DND-41 (cell line): Measurements from ENCODE around the gene CFAP298.

Experiments used
- ATAC-seq: fragments of 200-7000 bp; cut with Tn5 transposase; 3 replicates; pipeline ENCODE4 v1.9.1; 2021; ENCODE audit warnings: low read depth; ENCODE audit not compliant: insufficient read depth
- DNase-seq: peaks from one replicate; pipeline ENCODE4 v3.0.0-alpha.2; 2020
- H2AFZ ChIP-seq: 2 replicates; pipeline ENCODE4 v1.6.0; 2012; ENCODE audit warnings: low read depth, low read length
- H3K27ac ChIP-seq: 2 replicates; pipeline ENCODE4 v1.5.1; 2012; ENCODE audit warnings: low read length, inconsistent platforms
- H3K27me3 ChIP-seq: fragments of 200-600 bp; sonication (generic); 2 replicates; pipeline ENCODE4 v1.6.0; 2012; ENCODE audit warnings: low read length, mild to moderate bottlenecking, inconsistent platforms; ENCODE audit not compliant: insufficient read depth, poor library complexity
- H3K36me3 ChIP-seq: 2 replicates; pipeline ENCODE4 v1.5.1; 2012; ENCODE audit warnings: low read length, inconsistent platforms; ENCODE audit not compliant: insufficient read depth
- H3K4me1 ChIP-seq: 2 replicates; pipeline ENCODE4 v1.5.1; 2012; ENCODE audit warnings: mild to moderate bottlenecking, low read length; ENCODE audit not compliant: insufficient read depth
- H3K4me2 ChIP-seq: 2 replicates; pipeline ENCODE4 v1.6.0; 2012; ENCODE audit warnings: mild to moderate bottlenecking, moderate library complexity, low read length, inconsistent platforms; ENCODE audit not compliant: insufficient read depth
- H3K4me3 ChIP-seq, 2 experiments: fragments of 200-600 bp in 1 of 2; shearing (Covaris generic) in 1 of 2; 2 replicates each; pipeline ENCODE4 v1.5.1; 2012 to 2016; ENCODE audit warnings: inconsistent platforms in 2 of 2, low read length in 2 of 2, mild to moderate bottlenecking in 2 of 2, low read depth in 1 of 2, moderate library complexity in 1 of 2
- H3K79me2 ChIP-seq: 2 replicates; pipeline ENCODE4 v1.6.0; 2012; ENCODE audit warnings: low read length, inconsistent platforms; ENCODE audit not compliant: insufficient read depth
- H3K9ac ChIP-seq: 2 replicates; pipeline ENCODE4 v1.6.0; 2012; ENCODE audit warnings: low read depth, mild to moderate bottlenecking, inconsistent platforms, low read length, moderate library complexity
- H3K9me3 ChIP-seq: 2 replicates; pipeline ENCODE4 v1.5.1; 2012; ENCODE audit warnings: low read length, moderate library complexity, mild to moderate bottlenecking, inconsistent platforms; ENCODE audit not compliant: insufficient read depth, severe bottlenecking
- H4K20me1 ChIP-seq: 2 replicates; pipeline ENCODE4 v1.6.0; 2012; ENCODE audit warnings: low read length; ENCODE audit not compliant: insufficient read depth
- CTCF ChIP-seq: IDR thresholded peaks from 2 replicates; pipeline ENCODE4 v1.5.1; 2012; ENCODE audit warnings: borderline replicate concordance, low read length, moderate library complexity, mild to moderate bottlenecking; ENCODE audit not compliant: poor library complexity, severe bottlenecking; ENCODE audit errors: extremely low read depth
- EZH2 ChIP-seq: IDR thresholded peaks from 3 replicates; pipeline ENCODE4 v1.6.1; 2012; ENCODE audit warnings: borderline replicate concordance, low read depth, mild to moderate bottlenecking, moderate library complexity, low read length, inconsistent platforms; ENCODE audit not compliant: severe bottlenecking

Gene CFAP298

GRCh38 chr21:32587120-32587519 lies 25.1 kb downstream of the CFAP298 start:
- Histone ChIP-seq H4K20me1 (no peaks in the 10 kb centered on the region; the same call in 1 of the 2 replicates), H3K27me3 (no peaks in the 10 kb centered on the region), H3K79me2 (no peaks in the 10 kb centered on the region), H3K9me3 (no peaks in the 10 kb centered on the region), H3K4me1 (no peaks in the 10 kb centered on the region), H3K4me2 (no peak overlapping the region), H3K36me3 (no peaks in the 10 kb centered on the region), H3K9ac (no peak overlapping the region), H3K4me3 (no peak overlapping the region), H3K27ac (no peak overlapping the region), H2AFZ (no peak overlapping the region)
- ATAC-seq, result no peak
- no peak for DNase-seq
- TF ChIP-seq CTCF (no peak), EZH2 (no peak)

GRCh38 chr21:32585970-32586369 lies 26.2 kb downstream of the CFAP298 start:
- no peak for TF ChIP-seq EZH2
- TF ChIP-seq CTCF, result no peak
- no peak overlapping the region for H3K9ac ChIP-seq
- H3K9me3 ChIP-seq, result no peaks in the 10 kb centered on the region
- H3K36me3 ChIP-seq, result no peaks in the 10 kb centered on the region
- no peak overlapping the region for H2AFZ ChIP-seq
- H3K4me1 ChIP-seq, result no peaks in the 10 kb centered on the region
- ATAC-seq (no peak), DNase-seq (no peak)
- H3K4me3 ChIP-seq, result no peak overlapping the region
- no peak overlapping the region for H3K27ac ChIP-seq
- no peaks in the 10 kb centered on the region for H3K79me2 ChIP-seq
- H3K27me3 ChIP-seq, result no peaks in the 10 kb centered on the region
- H4K20me1 ChIP-seq, result no peaks in the 10 kb centered on the region; the same call in 1 of the 2 replicates
- H3K4me2 ChIP-seq, result no peak overlapping the region

GRCh38 chr21:32585042-32585710 lies 27.0 kb downstream of the CFAP298 start, which contains the start of gene TCP10L:
TSS of gene TCP10L (minus strand) at chr21:32585523. CDS start at chr21:32584304, 1,219 bp downstream.
- no peaks in the 10 kb centered on the region for H3K36me3 ChIP-seq
- no peaks in the 10 kb centered on the region for H3K27me3 ChIP-seq
- H4K20me1 ChIP-seq, result no peaks in the 10 kb centered on the region; the same call in 1 of the 2 replicates
- H3K27ac ChIP-seq, result no peak within 1 kb of the TSS
- H3K4me3 ChIP-seq, result no peak within 1 kb of the TSS
- H3K9ac ChIP-seq, result no peak within 1 kb of the TSS
- no peaks in the 10 kb centered on the region for H3K9me3 ChIP-seq
- H2AFZ ChIP-seq, result no peak within 1 kb of the TSS
- no peaks in the 10 kb centered on the region for H3K4me1 ChIP-seq
- H3K79me2 ChIP-seq, result no peaks in the 10 kb centered on the region
- no peak for ATAC-seq
- no peak within 1 kb of the TSS for H3K4me2 ChIP-seq
- no peak for DNase-seq
- no peak for TF ChIP-seq CTCF
- no peak for TF ChIP-seq EZH2
